HG02840 (cell line): Measurements from ENCODE around the gene OR14A16.

Source experiments
- ATAC-seq: cut with Tn5 transposase; IDR thresholded peaks from one replicate; pipeline ENCODE4 v1.9.1; 2021; ENCODE audit warnings: mild to moderate bottlenecking, moderate library complexity, moderate number of reproducible peaks; ENCODE audit not compliant: unreplicated experiment, low FRiP score

OR14A16 gene, protein sequence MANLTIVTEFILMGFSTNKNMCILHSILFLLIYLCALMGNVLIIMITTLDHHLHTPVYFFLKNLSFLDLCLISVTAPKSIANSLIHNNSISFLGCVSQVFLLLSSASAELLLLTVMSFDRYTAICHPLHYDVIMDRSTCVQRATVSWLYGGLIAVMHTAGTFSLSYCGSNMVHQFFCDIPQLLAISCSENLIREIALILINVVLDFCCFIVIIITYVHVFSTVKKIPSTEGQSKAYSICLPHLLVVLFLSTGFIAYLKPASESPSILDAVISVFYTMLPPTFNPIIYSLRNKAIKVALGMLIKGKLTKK

DNA sequence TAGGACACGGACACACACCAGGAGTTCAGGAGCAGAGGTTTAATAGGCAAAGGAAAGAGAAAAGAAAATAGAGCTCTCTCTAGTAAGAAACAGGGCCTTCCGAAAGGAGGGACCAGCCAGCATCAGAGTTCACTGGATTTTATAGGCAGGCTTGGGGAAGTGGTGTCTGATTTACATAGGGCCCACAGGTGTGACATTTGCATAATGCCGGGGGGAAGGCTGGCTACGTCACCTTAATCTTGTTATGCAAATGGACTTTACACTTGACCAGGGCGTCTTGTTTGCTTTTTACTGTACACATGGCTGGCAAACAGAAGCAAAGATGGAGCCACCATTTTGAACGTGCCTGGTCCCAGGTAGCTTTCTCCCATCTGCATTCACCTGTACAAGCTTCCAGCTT lies at the start of gene OR14A16:
TSS of gene OR14A16 (minus strand) at position 97 of the 400 bp plus-strand sequence. CDS start 8,390 bp downstream, outside the sequence.
- no peak for ATAC-seq

DNA sequence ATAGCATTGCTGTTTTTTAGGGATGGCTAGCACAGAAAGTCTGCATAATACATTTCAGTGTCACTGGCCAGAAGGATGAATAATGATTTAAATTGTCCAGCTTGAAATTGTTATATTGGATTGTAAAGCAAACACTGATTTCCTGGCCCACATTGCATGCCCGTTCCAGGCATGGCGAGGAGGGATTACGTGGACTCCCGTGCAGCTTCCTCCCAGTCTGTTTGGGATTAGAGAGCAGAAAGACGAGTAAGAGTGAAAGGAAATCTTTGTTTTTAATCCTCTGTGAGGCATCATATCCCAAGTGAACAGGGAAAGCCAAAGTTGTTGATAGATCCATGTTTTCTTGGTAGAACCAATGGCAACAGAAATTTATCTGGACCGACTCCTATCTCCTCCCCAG lies 41.5 kb upstream of the OR14A16 start:
- ATAC-seq = no peak

DNA sequence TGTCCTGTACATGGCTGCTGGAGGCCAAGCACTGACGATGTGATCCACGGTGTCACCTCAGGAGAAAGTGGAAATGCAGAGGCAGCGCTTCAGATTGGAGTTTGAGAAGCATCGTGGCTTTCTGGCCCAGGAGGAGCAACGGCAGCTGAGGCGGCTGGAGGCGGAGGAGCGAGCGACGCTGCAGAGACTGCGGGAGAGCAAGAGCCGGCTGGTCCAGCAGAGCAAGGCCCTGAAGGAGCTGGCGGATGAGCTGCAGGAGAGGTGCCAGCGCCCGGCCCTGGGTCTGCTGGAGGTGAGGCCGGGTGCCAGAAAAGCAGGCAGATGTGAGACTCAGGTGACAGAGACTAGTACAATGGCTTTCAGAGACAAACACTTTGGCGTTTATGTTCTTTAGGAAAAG lies 40.7 kb upstream of the OR14A16 start:
- ATAC-seq = no peak

DNA sequence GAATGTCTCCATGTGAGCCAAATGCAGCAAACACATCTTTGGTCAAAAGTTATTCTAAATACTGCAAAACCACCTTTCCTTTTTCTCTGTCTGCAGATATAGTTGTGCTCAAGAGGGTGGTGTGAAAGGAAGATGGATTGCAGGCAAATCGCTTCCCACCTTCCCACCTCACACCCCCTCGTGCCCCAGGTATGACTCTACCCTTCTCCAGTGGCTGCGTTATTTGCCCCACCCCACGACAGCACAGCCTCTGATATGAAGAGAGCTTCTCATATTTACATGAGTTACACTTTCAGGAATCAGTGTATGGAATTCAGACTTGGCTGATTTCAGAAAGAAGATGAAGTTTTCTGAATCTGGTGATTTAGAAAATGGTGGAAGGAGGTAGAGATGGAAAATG lies 38.8 kb upstream of the OR14A16 start:
- no peak for ATAC-seq

DNA sequence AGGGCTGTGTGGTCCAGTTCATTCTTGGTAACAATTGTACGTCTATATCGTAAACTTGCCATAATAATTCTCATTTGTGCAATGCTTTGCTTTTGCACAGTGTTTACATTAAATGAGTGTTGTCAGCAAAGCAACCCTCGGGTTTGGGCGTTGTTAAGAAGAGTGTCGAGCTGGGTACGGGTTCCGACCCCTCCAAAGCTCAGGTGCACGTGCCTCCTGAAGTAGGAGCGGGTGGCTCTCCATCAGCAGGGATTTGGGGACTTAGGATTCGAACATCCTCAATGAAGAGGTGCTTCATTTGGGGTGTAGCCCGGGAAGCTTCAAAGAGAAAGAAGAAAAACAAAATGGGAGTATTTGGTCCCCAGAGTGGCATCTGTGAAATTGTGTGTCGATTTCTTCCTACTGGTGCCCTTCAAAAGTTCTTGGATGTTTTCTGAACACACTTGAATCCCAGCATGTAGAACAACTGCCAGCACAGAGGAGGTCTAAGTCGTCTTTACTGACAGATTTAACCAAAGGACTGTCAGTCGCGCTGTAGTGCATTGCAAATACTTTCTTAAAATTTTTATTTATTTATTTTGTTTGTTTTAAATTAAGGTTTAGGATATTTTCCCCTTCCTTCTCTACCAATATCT lies 34.2 kb upstream of the OR14A16 start:
- no peak for ATAC-seq

DNA sequence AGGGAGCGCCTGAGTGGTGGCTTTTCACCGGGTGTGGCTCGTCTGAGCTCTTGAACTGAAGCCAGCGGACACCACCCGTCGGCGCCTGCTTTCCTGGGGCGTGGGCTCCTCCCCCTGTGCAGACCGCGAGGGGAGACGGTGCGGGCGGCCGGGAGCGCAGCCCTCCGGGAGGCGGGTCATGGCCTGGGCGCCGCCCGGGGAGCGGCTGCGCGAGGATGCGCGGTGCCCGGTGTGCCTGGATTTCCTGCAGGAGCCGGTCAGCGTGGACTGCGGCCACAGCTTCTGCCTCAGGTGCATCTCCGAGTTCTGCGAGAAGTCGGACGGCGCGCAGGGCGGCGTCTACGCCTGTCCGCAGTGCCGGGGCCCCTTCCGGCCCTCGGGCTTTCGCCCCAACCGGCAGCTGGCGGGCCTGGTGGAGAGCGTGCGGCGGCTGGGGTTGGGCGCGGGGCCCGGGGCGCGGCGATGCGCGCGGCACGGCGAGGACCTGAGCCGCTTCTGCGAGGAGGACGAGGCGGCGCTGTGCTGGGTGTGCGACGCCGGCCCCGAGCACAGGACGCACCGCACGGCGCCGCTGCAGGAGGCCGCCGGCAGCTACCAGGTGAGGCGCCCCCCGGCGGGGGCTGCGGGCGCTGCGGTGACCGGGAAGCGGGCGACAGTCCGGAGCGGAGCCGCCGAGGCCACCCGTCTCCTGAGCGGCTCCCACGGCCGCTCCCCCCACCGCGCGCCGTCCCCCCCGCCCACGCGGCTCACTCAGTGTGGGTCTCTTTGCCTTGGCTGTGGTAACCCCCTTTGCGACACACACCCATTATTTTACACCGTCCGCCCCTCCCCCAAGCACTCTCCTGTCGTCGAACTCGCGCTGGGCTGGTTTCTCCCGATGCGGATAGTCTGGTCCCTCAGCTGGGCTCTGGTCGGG lies 33.4 kb upstream of the OR14A16 start, which contains the start of gene TRIM58:
TSS of gene TRIM58 (plus strand) at position 119 of the 916 bp plus-strand sequence. CDS start at position 179, 60 bp downstream.
- ATAC-seq = no peak

DNA sequence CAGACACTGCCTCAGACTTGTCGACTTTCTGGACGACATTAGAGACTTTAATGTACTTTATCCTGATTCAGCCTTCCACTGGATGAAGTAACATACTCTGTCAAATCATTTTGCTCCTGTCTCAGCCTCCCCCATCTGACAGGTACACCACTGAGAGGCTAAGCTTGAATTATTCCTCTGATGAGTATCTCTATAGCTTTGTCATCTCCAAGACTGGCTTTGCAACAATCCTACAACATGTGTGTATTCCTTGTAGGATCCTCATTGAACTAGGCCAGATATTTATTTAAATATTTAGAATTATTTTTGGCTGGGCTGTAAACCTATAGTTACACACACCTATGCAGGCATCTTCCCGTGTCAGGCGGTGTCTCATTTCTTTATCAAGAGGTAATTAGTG lies 32.0 kb upstream of the OR14A16 start:
- no peak for ATAC-seq

DNA sequence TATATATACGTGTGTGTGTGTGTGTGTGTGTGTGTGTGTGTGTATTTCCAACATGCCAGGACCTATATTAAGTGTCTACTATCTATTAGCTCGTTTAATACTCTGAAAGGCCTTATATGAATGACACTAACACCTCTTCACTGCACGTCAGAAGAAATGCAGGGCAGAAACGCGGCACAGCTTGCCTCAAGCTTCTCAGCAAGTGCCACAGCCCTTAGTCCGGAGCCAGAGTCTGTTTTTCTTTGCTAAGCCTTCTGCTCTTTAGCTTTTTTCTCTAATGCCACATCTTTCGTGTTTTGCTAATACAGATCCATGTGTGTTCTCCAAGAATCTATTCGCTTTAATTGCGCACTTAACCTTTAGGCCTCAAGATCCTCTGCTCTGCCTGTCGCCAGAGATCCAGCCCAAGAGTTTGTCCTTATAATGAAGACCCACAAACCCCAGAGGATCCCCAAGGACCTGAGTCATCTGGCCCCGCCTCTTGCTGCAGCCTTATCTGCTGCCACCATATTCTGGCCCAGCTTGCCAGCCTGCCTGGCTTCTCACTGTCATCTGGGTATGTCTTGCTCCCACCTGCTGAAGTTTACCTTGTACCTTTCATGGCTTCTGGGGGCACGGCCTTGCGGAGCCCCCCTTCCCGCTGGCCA lies 31.1 kb upstream of the OR14A16 start:
- ATAC-seq = no peak

DNA sequence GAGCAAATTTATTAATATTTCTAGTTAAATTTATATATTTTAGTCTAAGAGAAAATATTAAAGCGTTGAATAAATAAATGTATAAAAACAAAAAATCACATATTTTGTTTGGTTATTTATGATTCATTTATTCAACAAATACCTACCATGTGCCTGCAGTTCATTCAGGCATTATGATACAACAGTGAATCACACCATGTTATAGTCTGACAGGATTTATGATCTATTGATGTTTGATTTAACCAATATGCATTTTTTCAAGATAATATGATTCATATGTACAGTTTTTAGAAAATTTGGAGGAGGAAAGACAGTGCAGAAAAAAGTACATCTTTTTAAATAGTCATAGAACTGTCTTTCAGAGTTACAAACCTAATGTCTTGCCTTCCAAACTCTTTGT lies 25.7 kb upstream of the OR14A16 start:
- no peak for ATAC-seq

DNA sequence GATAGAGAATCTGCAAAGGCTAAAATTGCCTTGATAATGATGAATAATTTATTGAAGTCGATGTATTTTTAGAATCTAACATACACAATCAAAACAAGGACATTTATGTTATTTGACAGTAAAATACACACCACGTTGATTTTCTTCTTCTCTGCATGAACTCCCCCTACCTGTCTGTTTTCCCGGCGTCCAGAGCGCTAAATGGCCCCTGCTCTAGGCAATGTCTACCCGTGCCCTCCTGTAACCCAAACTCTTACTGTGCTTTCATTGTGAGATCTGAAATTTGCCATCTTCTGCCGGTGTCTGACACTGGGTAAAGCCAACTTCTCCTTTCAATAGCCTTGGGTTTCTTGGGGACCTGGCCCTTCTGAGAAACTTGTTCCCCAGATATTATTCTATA lies 24.4 kb upstream of the OR14A16 start:
- ATAC-seq = no peak

DNA sequence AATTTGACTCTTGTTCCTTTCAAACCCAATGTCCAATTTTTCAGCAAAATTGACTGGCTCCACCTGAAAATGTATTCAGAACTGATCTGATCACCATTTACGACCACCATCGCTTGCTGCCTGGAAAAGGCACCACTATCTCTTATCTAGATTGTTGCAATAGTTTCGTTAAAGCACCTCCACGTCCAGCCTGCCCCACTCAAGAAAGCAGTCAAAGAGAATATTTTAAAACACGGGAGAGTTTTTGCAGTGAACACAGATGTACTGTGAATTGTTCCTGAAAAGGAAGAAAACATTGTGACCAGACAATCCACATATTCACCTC lies 21.7 kb upstream of the OR14A16 start:
- no peak for ATAC-seq

DNA sequence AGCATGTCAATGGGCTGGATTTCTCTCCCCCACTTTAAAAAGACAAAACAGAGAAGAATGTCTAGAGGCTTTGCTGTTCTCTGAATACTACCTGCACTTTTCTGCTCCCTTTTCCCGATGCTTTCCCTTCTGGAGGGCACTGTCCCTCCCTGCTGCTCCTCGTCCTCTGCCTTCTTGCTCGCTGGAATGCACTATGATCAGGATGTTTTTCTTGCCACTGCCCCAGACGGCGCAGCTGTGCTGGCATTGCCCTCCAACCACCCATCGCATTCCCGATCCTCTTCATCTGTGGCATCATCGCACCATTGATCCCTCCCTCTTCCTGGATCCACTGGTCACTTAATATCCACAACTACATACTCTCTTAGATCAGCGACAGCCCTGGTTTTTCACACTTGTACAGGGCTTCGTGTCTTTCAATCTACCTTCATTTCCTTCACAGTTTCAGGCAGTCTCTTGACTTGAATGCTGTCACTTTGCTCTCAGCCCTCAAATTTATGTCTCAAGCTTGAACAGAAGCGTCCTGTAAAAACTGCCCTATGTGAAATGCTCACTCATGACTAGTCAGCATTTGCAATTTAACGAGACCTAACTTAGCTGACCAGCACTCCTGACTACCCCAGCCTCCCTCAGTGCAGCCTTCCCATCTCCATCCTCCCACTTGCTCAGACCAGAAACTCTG lies 21.2 kb upstream of the OR14A16 start:
- ATAC-seq = no peak

DNA sequence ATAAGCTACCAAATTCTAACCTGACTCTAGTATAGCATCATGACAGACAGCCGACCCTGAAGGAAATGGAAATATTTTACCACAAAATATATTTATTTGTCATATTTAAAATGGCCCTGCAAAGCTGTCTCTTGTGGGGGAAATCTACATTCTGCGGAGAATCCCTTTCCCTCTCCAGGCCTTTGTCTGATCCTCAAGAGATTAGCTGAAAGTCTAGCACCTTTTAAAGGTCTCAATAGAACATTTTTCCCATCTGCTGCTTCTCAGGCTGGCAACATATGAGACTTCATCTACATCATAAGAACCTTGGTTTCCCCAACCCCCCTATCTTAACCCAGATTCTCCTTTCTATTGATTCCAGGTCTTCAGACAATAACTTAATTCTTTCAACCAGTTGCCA lies 19.5 kb upstream of the OR14A16 start:
- ATAC-seq = no peak

DNA sequence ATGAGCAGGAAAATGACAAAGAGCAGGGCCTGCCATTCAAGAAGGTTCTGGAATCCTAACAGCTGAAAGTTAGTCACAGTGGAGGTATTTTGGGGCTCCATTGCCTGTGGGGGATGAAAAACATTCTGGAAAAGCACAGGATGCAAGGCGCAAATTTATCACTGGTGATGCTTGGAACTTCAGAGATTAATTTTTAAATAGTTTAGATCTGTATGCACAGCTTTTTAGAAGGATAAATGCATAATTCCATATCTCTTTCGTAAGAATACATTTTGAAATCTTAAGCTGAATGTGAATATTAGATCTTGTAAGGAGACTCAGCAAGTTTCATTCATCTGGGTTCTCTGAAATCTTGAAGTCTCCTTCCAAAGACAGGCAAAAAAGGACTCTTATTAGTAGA lies 17.9 kb upstream of the OR14A16 start, which contains the start of gene OR11L1:
TSS of gene OR11L1 (minus strand) at position 101 of the 400 bp plus-strand sequence. CDS start at position 101, 0 bp downstream.
- ATAC-seq = no peak

DNA sequence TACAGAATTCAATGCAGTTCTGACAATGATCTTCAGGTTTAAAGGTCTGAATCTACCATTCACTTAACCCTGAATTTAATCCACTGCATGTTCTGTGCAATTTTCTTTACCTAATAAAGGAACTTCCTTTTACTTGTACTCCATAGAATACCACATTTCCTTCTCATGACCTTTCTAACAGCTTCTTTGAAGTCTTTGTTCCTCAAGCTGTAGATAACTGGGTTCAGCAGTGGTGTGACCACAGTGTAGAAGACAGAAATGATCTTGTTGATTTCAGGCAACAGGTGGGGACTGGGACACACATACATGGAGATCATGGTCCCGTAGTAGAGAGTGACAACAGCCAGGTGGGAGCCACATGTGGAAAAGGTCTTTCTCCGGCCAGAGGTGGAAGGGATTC lies 16.9 kb upstream of the OR14A16 start:
- no peak for ATAC-seq

DNA sequence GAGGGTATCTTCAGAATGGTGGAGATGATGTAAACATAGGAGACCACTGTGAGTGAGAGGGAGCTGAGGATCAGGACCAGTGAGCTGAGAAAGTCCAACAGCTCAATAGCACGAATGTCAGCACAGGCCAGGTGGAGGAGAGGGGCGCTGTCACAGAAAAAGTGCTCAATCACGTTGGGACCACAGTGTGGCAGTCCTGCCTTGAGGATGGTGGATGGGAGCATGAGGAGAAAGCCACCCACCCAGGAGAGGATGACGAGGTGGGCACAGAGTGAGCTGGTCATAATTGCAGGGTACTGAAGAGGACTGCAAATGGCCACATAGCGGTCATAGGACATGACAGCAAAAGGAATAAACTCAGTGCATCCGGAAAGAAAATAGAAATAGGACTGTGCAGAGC lies 9.7 kb upstream of the OR14A16 start:
- no peak for ATAC-seq

DNA sequence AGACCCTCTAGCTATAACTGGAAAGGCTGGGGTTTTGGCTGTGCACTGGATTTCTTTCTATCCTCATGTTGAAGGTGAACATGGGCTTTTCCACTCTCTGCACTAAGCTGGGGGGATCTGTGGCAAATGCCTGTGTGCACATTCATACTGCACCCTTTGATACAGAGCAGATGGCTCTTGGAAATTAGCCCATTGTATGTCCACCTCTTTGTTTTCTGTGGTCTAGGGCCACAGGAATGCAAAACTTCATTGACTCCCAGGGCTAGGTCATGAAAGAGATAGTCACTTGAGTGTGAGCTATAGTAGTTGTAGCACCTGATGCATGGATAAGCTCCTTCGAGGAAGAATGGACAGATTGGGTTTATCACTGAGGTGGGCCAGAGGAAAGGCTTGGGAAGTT lies 5.7 kb upstream of the OR14A16 start:
- no peak for ATAC-seq

DNA sequence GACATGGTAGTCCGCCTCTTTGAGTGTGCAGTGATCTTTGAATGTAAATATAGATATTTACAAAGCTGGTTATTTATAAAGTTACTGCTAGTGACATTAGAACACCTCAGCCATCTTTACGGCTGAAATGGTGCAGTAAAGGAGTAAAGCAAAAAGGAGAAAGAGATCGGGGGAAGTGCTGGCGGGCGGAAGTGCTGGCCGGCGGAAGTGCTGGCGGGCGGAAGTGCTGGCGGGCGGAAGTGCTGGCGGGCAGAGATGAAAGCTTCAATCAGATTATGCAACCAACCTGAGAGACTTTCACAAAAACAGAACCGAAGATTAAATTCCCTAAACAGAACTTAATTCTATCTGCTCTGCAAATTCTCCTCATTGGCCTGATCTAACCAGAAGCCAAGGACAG lies 1.4 kb upstream of the OR14A16 start:
- no peak for ATAC-seq

DNA sequence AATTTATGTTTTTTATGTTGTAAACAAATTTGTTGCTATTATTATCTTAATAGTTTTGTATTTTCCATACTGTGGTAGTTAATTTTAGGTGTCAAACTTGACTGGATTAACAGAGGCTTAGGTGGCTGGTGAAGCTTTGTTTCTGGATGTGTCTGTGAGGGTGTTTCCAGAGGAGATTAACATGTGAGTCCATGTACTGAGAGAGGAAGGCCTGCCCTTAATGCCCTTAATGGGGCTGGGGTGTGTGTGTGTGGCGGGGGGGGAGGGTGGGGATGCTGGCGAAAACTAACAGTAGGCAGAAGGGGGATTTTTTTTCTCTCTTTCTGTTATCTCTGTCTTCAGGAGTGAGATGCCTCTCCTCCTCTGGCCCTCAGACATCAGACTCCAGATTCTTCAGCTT lies 1.9 kb downstream of the OR14A16 start:
- no peak for ATAC-seq

DNA sequence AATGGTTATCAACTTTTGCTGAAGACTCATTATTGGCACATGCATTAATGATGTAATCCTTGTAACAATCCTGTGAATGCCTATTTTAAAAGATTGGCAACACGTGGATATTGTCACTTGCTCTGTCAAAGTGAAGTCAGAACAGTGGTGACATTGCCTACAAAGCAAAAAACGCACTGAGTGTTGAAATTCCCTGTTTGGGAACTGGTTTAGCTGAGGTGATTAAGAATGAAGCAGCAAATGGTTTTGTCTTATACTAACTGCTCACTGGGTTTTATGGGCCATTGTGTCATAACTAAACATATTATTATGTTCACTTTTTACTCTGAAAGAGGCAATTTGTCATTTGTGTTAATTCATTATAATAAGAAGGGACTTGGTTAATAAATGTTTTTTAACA lies 11.3 kb downstream of the OR14A16 start:
- no peak for ATAC-seq
